Kidney (tissue), 14 donors: ENCODE data around the gene LRRC17. TPM values are rescaled to one million over a fixed set of nuclear protein-coding genes. Genes with fewer than 3 reads are reported as not detected.
A peak's percentile ranks its signal among the peaks of the same experiment; 100 is the strongest.

Experiments used
- DNase-seq, 5 donors: peaks; one replicate each; pipeline ENCODE4 v3.0.0-alpha.2; 2013 to 2020
- FAIRE-seq: peaks from 2 replicates; lab custom pipeline; 2012; peaks lifted over from hg19 to GRCh38; lab: Jason Lieb, UNC
- H3K27ac ChIP-seq, 2 donors: one replicate each; pipeline ENCODE4 v1.7.0; 2013; ENCODE audit warnings: low read depth in 2 of 2, low read length in 2 of 2, inconsistent platforms in 1 of 2
- H3K27me3 ChIP-seq: one replicate; pipeline ENCODE4 v1.7.1; 2013; ENCODE audit warnings: low read length, inconsistent platforms; ENCODE audit not compliant: control insufficient read depth, insufficient read depth
- H3K36me3 ChIP-seq, 3 donors: one replicate each; pipeline versions ENCODE4 v1.7.0 to v1.7.1; 2013; ENCODE audit warnings: low read length in 3 of 3, control low read depth in 1 of 3, inconsistent platforms in 1 of 3; ENCODE audit not compliant: insufficient read depth in 3 of 3, control insufficient read depth in 2 of 3
- H3K4me1 ChIP-seq, 3 donors: one replicate each; pipeline versions ENCODE4 v1.7.0 to v1.7.1; 2013; ENCODE audit warnings: low read length in 3 of 3, inconsistent platforms in 1 of 3, low read depth in 1 of 3; ENCODE audit not compliant: control insufficient read depth in 2 of 3, insufficient read depth in 2 of 3
- H3K4me3 ChIP-seq, 3 donors: one replicate each; pipeline versions ENCODE4 v1.7.0 to v1.8.1; 2013; ENCODE audit warnings: low read length in 3 of 3, control low read depth in 1 of 3, inconsistent platforms in 1 of 3
- H3K9ac ChIP-seq, 3 donors: one replicate each; pipeline versions ENCODE4 v1.7.0 to v1.7.1; 2013; ENCODE audit warnings: low read length in 3 of 3, control low read depth in 1 of 3, inconsistent platforms in 1 of 3
- H3K9me3 ChIP-seq, 3 donors: one replicate each; pipeline versions ENCODE4 v1.7.0 to v1.7.1; 2013; ENCODE audit warnings: low read length in 3 of 3, control low read depth in 1 of 3, inconsistent platforms in 1 of 3; ENCODE audit not compliant: control insufficient read depth in 2 of 3, insufficient read depth in 1 of 3
- intact Hi-C: fragments of 100-400 bp; cut with DNase I; formaldehyde crosslinking; loops from one replicate; pipeline ENCODE4 v1.11.1; 2022
- polyA plus RNA-seq: library from polyadenylated mRNA; stranded (reverse); fragments of 350-450 nt; fragmentation: Illumina TruSeq; extraction: RNeasy Lipid Tissue Mini Kit (QIAGEN cat#74804); gene quantifications from one replicate; pipeline ENCODE4 v1.2.3, GENCODE V29; 2014; ENCODE audit warnings: low read depth, low replicate concordance; ENCODE audit not compliant: insufficient read depth
- total RNA-seq: library from RNA; stranded (reverse); fragmentation: NEBNext Ultra II Directional; extraction: Animal tissue kit (Norgen Biotek cat#: 25700); gene quantifications from one replicate; pipeline ENCODE4 v1.2.1, GENCODE V29; 2021
- TF ChIP-seq, protein P1 (sequence below): IDR thresholded peaks from 3 replicates; pipeline ENCODE4 v1.5.1; 2012; ENCODE audit warnings: mild to moderate bottlenecking, moderate library complexity, borderline replicate concordance; ENCODE audit not compliant: insufficient read depth; ENCODE audit errors: extremely low read depth
- donor health status: control.
- donor health status: control.
- donor health status: control.
- donor health status: control.
- donor health status: control.
- donor health status: DM: yes; HTN: yes; CAD: no.
- donor health status: Normal renal cell carcinoma (clear cell type).

Gene LRRC17
- total and polyA plus RNA-seq, 2 donors from 2014 or later: 2.1 to 4.0 TPM

DNA sequence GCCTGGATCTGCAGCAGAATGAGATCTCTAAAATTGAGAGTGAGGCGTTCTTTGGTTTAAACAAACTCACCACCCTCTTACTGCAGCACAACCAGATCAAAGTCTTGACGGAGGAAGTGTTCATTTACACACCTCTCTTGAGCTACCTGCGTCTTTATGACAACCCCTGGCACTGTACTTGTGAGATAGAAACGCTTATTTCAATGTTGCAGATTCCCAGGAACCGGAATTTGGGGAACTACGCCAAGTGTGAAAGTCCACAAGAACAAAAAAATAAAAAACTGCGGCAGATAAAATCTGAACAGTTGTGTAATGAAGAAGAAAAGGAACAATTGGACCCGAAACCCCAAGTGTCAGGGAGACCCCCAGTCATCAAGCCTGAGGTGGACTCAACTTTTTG, 21.4 kb downstream of the LRRC17 start:
- TF ChIP-seq, protein P1, sequence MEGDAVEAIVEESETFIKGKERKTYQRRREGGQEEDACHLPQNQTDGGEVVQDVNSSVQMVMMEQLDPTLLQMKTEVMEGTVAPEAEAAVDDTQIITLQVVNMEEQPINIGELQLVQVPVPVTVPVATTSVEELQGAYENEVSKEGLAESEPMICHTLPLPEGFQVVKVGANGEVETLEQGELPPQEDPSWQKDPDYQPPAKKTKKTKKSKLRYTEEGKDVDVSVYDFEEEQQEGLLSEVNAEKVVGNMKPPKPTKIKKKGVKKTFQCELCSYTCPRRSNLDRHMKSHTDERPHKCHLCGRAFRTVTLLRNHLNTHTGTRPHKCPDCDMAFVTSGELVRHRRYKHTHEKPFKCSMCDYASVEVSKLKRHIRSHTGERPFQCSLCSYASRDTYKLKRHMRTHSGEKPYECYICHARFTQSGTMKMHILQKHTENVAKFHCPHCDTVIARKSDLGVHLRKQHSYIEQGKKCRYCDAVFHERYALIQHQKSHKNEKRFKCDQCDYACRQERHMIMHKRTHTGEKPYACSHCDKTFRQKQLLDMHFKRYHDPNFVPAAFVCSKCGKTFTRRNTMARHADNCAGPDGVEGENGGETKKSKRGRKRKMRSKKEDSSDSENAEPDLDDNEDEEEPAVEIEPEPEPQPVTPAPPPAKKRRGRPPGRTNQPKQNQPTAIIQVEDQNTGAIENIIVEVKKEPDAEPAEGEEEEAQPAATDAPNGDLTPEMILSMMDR: no peak
- Histone ChIP-seq H3K4me3 (no peak overlapping the region), H3K9me3 (no peaks in the 10 kb centered on the region), H3K27me3 (no peaks in the 10 kb centered on the region), H3K9ac (no peak overlapping the region), H3K36me3 (no peaks in the 10 kb centered on the region), H3K4me1 (peaks cover 0 to 3% (median 2%) of the 10 kb centered on the region in 3 donors), H3K27ac (peak overlapping the region in 1 of 2 donors; percentile 40)
- intact Hi-C loops: no loop called here
- FAIRE-seq (no peak), DNase-seq (no peak)

GRCh38 chr7:102934701-102935100, 21.9 kb downstream of the LRRC17 start:
- Histone ChIP-seq H3K4me1 (peaks cover 0 to 3% (median 2%) of the 10 kb centered on the region in 3 donors), H3K4me3 (no peak overlapping the region), H3K27ac (peak overlapping the region in 1 of 2 donors; percentile 40), H3K27me3 (no peaks in the 10 kb centered on the region), H3K36me3 (no peaks in the 10 kb centered on the region), H3K9me3 (no peaks in the 10 kb centered on the region), H3K9ac (no peak overlapping the region)
- FAIRE-seq: no peak
- TF ChIP-seq, protein P1: no peak
- intact Hi-C loops: no loop called here
- DNase-seq: no peak

DNA sequence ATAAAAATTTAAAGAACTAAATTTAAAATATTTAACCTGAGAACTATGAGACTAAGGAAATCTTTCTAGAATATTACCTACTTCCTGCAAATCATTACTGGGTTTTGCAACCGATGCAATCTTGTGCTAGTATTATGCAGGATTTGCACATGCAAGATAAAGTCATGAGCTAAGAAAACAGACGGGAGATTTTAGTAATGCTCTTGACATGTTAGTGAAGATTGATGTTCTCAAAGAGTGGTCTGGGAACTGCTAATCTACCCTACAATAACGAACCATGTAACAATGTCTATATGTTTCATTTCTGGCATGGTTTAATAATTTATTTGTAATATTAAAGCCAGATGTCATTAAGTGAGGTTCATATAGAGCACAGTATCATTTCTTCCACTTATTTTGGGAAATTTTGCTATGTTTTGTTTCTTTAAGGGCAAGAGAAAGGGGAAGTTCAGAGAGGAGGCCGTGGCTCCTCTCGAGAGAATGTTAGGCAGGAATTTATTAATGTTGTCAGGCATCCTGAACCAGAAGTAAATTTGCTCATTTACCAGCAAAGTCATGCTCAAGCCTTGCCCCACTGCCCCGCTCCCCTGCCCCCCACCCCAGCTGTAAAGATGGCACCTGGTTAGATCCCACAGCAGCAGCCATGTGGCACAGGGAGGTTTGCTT, 22.8 kb downstream of the LRRC17 start:
- intact Hi-C loops: no loop called here

More for the DNA sequence above, 22.8 kb downstream of the LRRC17 start:
- no peak for FAIRE-seq
- H3K4me1 ChIP-seq: peaks cover 0 to 3% (median 2%) of the 10 kb centered on the region in 3 donors
- peak in 2 of 5 donors; percentile 35 to 63 for DNase-seq
- H3K9ac ChIP-seq: no peak overlapping the region
- no peaks in the 10 kb centered on the region for H3K9me3 ChIP-seq
- no peaks in the 10 kb centered on the region for H3K36me3 ChIP-seq
- TF ChIP-seq, protein P1: no peak
- H3K27ac ChIP-seq: no peak overlapping the region
- no peaks in the 10 kb centered on the region for H3K27me3 ChIP-seq
- no peak overlapping the region for H3K4me3 ChIP-seq
